Activated CD8-positive, alpha-beta T cell treated with anti-CD3 and anti-CD28 coated beads for 36 hours (primary cell): ENCODE data around the gene TSC22D3. TPM values are rescaled to one million over a fixed set of nuclear protein-coding genes. Genes with fewer than 3 reads are reported as not detected.
"Not testable (repeated sequence)": the region's sequence is repeated elsewhere in the genome, so short reads cannot be mapped to it uniquely, and the experiment has no call there.

ENCODE experiments used
- ATAC-seq: fragments of 200-7000 bp; cut with Tn5 transposase; one replicate; pipeline ENCODE4 v1.10.0; 2021; ENCODE audit warnings: mild to moderate bottlenecking, moderate library complexity
- CTCF ChIA-PET: fragments of 350-600 bp; sonication (Branson Sonifier 250); formaldehyde crosslinking; loops from one replicate; lab custom pipeline; 2021; ENCODE audit warnings: antibody characterized with exemption; lab: Charles Lee
- POLR2A ChIA-PET: fragments of 350-600 bp; sonication (Branson Sonifier 250); formaldehyde crosslinking; loops from one replicate; lab custom pipeline; 2021; ENCODE audit warnings: antibody characterized with exemption; lab: Charles Lee
- DNase-seq: peaks from one replicate; pipeline ENCODE4 v3.0.0-alpha.2; 2020
- H3K27ac Mint-ChIP-seq: one replicate; pipeline ENCODE4 v1.8.0; 2021; ENCODE audit warnings: mild to moderate bottlenecking, mixed read lengths
- H3K27me3 Mint-ChIP-seq: one replicate; pipeline ENCODE4 v1.8.0; 2021; ENCODE audit warnings: mixed read lengths
- H3K36me3 Mint-ChIP-seq: one replicate; pipeline ENCODE4 v1.8.0; 2021; ENCODE audit warnings: low read depth, mixed read lengths
- H3K4me1 Mint-ChIP-seq: one replicate; pipeline ENCODE4 v1.8.0; 2021; ENCODE audit warnings: low read depth, mixed read lengths
- H3K4me3 Mint-ChIP-seq: one replicate; pipeline ENCODE4 v1.8.0; 2021; ENCODE audit warnings: mild to moderate bottlenecking, moderate library complexity, mixed read lengths
- H3K9me3 Mint-ChIP-seq: one replicate; pipeline ENCODE4 v1.8.0; 2021; ENCODE audit warnings: mixed read lengths
- CTCF ChIP-seq: fragments of 200-600 bp; IDR thresholded peaks from one replicate; pipeline ENCODE4 v1.8.0; 2022; ENCODE audit warnings: antibody characterized with exemption, mild to moderate bottlenecking
- intact Hi-C: fragments of 100-400 bp; cut with micrococcal nuclease; formaldehyde crosslinking; loops from one replicate; pipeline ENCODE4 v1.10.0; 2022
- total RNA-seq, 2 experiments: library from RNA; stranded (reverse); gene quantifications; one replicate each; pipeline ENCODE4 v1.2.3, GENCODE V29; 2021

The TSC22D3 gene
- total RNA-seq, 2 experiments from 2014 or later: 47.2 to 50.5 TPM

- no peak for TF ChIP-seq CTCF
- DNase-seq (peak; percentile 94), ATAC-seq (peak; percentile 75)
- intact Hi-C loops: loop anchor here (1.0 to 5.0 kb wide), 4 partner anchors 37 to 218 kb away; partner anchors contain the start of genes NCBP2L and TSC22D3
- ChIA-PET POLR2A (interaction anchor here (0.9 to 8.6 kb wide), 7 partner anchors 11 to 103 kb away, joined by 3 to 184 read pairs (median 5); partner anchors contain the start of genes NCBP2L and PRPS1), CTCF (interaction anchor here (1.0 to 3.6 kb wide), 14 partner anchors 13 to 220 kb away, joined by 3 to 106 read pairs (median 6); partner anchors contain the start of genes MID2, NCBP2L and TSC22D3)
- no peaks in the 10 kb centered on the region for H3K9me3 Mint-ChIP-seq
- H3K36me3 Mint-ChIP-seq: no peaks in the 10 kb centered on the region
- peaks cover 44% of the 10 kb centered on the region for H3K4me1 Mint-ChIP-seq
- peak overlapping the region; percentile 95 for H3K27ac Mint-ChIP-seq
- H3K27me3 Mint-ChIP-seq: no peaks in the 10 kb centered on the region
- peak overlapping the region; percentile 83 for H3K4me3 Mint-ChIP-seq
Observed at GRCh38 chrX:107673933-107674479, 101.6 kb downstream of the TSC22D3 start.

GRCh38 chrX:107673431-107673830 lies 102.2 kb downstream of the TSC22D3 start:
- POLR2A ChIA-PET: interaction anchor here (0.9 to 8.6 kb wide), 8 partner anchors 11 to 103 kb away, joined by 3 to 184 read pairs (median 4); partner anchors contain the start of genes NCBP2L, PRPS1 and TSC22D3
- H3K4me1 Mint-ChIP-seq: peaks cover 38% of the 10 kb centered on the region
- CTCF ChIA-PET: interaction anchor here (1.0 to 3.6 kb wide), 20 partner anchors 13 to 220 kb away, joined by 3 to 106 read pairs (median 6); partner anchors contain the start of genes MID2, NCBP2L, PRPS1 and TSC22D3
- ATAC-seq (peak; percentile 2), DNase-seq (no peak)
- TF ChIP-seq CTCF: no peak
- H3K27me3 Mint-ChIP-seq: no peaks in the 10 kb centered on the region
- peak overlapping the region; percentile 95 for H3K27ac Mint-ChIP-seq
- no peaks in the 10 kb centered on the region for H3K9me3 Mint-ChIP-seq
- H3K36me3 Mint-ChIP-seq: no peaks in the 10 kb centered on the region
- intact Hi-C loops: loop anchor here (5.0 kb wide), 2 partner anchors 104 to 219 kb away; partner anchors contain the start of genes NCBP2L and TSC22D3
- H3K4me3 Mint-ChIP-seq: peak overlapping the region; percentile 55

DNA sequence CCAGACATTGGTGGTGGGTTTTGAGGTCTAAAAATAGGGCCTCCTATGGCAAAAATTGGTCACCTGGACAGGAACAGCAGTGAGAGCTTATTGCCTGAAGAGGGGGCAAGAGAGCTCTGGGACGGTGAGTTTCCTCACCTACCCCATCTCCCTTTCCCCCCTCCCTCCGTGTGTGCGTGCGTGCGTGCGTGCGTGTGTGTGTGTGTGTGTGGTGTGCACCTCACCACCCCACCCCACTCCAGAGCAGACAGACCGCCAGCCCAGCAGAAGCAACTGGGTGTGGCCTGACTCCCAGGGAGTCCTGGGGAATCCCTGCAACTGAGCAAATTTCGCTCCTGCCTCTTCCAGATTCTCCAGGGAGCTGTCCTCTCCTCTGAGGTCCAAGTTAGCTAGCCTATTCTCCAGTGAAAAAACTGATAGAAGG lies 102.6 kb downstream of the TSC22D3 start:
- H3K9me3 Mint-ChIP-seq: no peaks in the 10 kb centered on the region
- peak overlapping the region; percentile 55 for H3K4me3 Mint-ChIP-seq
- H3K27me3 Mint-ChIP-seq: no peaks in the 10 kb centered on the region
- ChIA-PET POLR2A (interaction anchor here (0.9 to 8.6 kb wide), 9 partner anchors 12 to 104 kb away, joined by 3 to 184 read pairs (median 5); partner anchors contain the start of genes NCBP2L, PRPS1 and TSC22D3), CTCF (interaction anchor here (0.6 to 3.6 kb wide), 26 partner anchors 11 to 379 kb away, joined by 3 to 106 read pairs (median 5); partner anchors contain the start of genes MID2, NCBP2L, PRPS1 and TSC22D3)
- peak; percentile 64 for ATAC-seq
- H3K27ac Mint-ChIP-seq: peak overlapping the region; percentile 95
- intact Hi-C loops: loop anchor here (5.0 kb wide), 2 partner anchors 104 to 219 kb away; partner anchors contain the start of genes NCBP2L and TSC22D3
- TF ChIP-seq CTCF: peak; percentile 58
- peaks cover 34% of the 10 kb centered on the region for H3K4me1 Mint-ChIP-seq
- no peaks in the 10 kb centered on the region for H3K36me3 Mint-ChIP-seq
- DNase-seq: peak; percentile 80

- H3K4me3 Mint-ChIP-seq, DNase-seq, ATAC-seq, H3K9me3 Mint-ChIP-seq, H3K27me3 Mint-ChIP-seq, H3K36me3 Mint-ChIP-seq, POLR2A ChIA-PET, H3K27ac Mint-ChIP-seq: not testable (repeated sequence)
- intact Hi-C loops: loop anchor here (5.0 kb wide), 2 partner anchors 106 to 221 kb away; partner anchors contain the start of genes NCBP2L and TSC22D3
- peaks cover 28% of the 10 kb centered on the region for H3K4me1 Mint-ChIP-seq
- CTCF ChIA-PET: interaction anchor here (0.8 to 2.9 kb wide), 8 partner anchors 10 to 105 kb away, joined by 3 to 21 read pairs (median 4); partner anchors contain the start of gene NCBP2L
Observed at GRCh38 chrX:107671256-107671655, 104.3 kb downstream of the TSC22D3 start.

DNA sequence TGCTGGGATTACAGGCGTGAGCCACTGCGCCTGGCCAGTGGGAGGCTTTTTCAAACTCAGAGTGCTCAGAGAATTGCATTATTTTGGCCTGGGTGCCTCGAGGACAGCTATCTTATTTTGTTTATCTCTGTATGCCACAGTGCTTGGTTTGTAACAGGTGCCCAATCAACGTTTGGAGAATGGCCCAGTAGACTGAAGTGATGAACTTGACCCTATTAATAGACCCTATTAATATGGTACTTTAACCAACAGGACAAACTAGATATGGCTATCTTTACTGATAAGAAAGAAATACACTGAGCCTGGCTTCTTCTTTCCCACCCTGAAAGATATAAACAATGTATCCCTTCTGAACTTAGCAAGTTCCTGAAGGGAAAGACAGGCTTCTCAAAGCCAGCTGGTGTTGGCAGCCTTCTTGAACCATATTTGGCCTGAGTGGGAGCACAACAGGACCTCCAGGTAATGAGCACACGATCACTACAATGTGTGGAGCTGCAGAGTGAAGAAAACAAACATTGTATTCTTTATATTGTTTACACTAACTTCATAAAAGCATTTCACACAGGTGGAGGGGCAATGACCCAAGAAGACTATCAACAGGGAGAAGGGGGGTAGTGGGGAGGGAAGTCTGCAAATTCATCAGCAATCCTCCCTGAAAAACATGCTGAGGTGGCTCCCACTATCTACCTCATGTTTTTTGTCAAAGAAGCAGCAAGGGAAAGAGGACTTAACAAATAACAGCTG lies 105.5 kb downstream of the TSC22D3 start:
- intact Hi-C loops: loop anchor here (5.0 kb wide), 2 partner anchors 107 to 222 kb away; partner anchors contain the start of genes NCBP2L and TSC22D3
- POLR2A ChIA-PET: interaction anchor here (0.8 kb wide), 1 partner anchor 47 kb away, joined by 3 read pairs; no protein-coding TSS in a partner anchor
- no peak overlapping the region for H3K27ac Mint-ChIP-seq

More for the DNA sequence above, 105.5 kb downstream of the TSC22D3 start:
- ATAC-seq (no peak), DNase-seq (no peak)
- Mint-ChIP-seq H3K9me3 (no peaks in the 10 kb centered on the region), H3K27me3 (no peaks in the 10 kb centered on the region), H3K4me1 (peaks cover 20% of the 10 kb centered on the region), H3K4me3 (no peak overlapping the region), H3K36me3 (peaks cover 1% of the 10 kb centered on the region)
- no peak for TF ChIP-seq CTCF
- CTCF ChIA-PET: interaction anchor here (1.2 to 2.9 kb wide), 7 partner anchors 8 to 107 kb away, joined by 3 to 21 read pairs (median 5); partner anchors contain the start of gene NCBP2L
